AG04449 (cell line): ENCODE results near the gene WBP1.

Experiments
- CTCF ChIA-PET: fragments of 350-600 bp; formaldehyde crosslinking; extraction: SDS; loops from one replicate; lab custom pipeline; 2021; ENCODE audit warnings: antibody characterized with exemption; lab: Yijun Ruan, JAX
- POLR2A ChIA-PET: fragments of 400-600, 350-600 bp; formaldehyde crosslinking; extraction: SDS; loops from one replicate; lab custom pipeline; 2020; ENCODE audit warnings: antibody characterized with exemption, inconsistent platforms; lab: Yijun Ruan, JAX
- DNase-seq: peaks from one replicate; pipeline ENCODE4 v3.0.0-alpha.2; 2010; ENCODE audit warnings: low read depth, low spot score
- H3K4me3 ChIP-seq: 2 replicates; pipeline ENCODE4 v1.5.1; 2011; ENCODE audit warnings: low read depth, mild to moderate bottlenecking, control low read depth, low read length
- TF ChIP-seq, protein P1 (sequence below): IDR thresholded peaks from one replicate; pipeline ENCODE4 v1.5.1; 2011; ENCODE audit warnings: mild to moderate bottlenecking, moderate library complexity, low read length, control low read depth, inconsistent platforms; ENCODE audit not compliant: insufficient read depth; ENCODE audit errors: missing control alignments

The WBP1 gene

GRCh38 chr2:74510272-74510671 lies 52.0 kb downstream of the WBP1 start:
- TF ChIP-seq, protein P1, sequence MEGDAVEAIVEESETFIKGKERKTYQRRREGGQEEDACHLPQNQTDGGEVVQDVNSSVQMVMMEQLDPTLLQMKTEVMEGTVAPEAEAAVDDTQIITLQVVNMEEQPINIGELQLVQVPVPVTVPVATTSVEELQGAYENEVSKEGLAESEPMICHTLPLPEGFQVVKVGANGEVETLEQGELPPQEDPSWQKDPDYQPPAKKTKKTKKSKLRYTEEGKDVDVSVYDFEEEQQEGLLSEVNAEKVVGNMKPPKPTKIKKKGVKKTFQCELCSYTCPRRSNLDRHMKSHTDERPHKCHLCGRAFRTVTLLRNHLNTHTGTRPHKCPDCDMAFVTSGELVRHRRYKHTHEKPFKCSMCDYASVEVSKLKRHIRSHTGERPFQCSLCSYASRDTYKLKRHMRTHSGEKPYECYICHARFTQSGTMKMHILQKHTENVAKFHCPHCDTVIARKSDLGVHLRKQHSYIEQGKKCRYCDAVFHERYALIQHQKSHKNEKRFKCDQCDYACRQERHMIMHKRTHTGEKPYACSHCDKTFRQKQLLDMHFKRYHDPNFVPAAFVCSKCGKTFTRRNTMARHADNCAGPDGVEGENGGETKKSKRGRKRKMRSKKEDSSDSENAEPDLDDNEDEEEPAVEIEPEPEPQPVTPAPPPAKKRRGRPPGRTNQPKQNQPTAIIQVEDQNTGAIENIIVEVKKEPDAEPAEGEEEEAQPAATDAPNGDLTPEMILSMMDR = no peak
- H3K4me3 ChIP-seq = no peak overlapping the region
- CTCF ChIA-PET = interaction anchor here (2.7 to 13.6 kb wide), 2 partner anchors 28 to 77 kb away, joined by 18 to 202 read pairs; partner anchors contain the start of genes CCDC142 and TTC31
- POLR2A ChIA-PET = no interaction called here
- DNase-seq = no peak
